Small intestine (tissue), 7 donors: Measurements from ENCODE around the gene ZNF197. TPM values are rescaled to one million over a fixed set of nuclear protein-coding genes. Genes with fewer than 3 reads are reported as not detected.

Source experiments
- DNase-seq, 2 donors: peaks; one replicate each; pipeline versions ENCODE4 v3.0.0 to v3.0.0-alpha.2; 2013
- FAIRE-seq: peaks from 2 replicates; lab custom pipeline; 2012; peaks lifted over from hg19 to GRCh38; lab: Jason Lieb, UNC
- H3K27ac ChIP-seq, 3 donors: one replicate each; pipeline ENCODE4 v1.5.1; 2013; ENCODE audit warnings: low read length in 2 of 3, mild to moderate bottlenecking in 2 of 3, control low read depth in 1 of 3, inconsistent platforms in 1 of 3, low read depth in 1 of 3, moderate library complexity in 1 of 3
- H3K27me3 ChIP-seq, 3 donors: one replicate each; pipeline ENCODE4 v1.6.1; 2013; ENCODE audit warnings: low read length in 3 of 3, inconsistent platforms in 1 of 3; ENCODE audit not compliant: control insufficient read depth in 3 of 3, insufficient read depth in 3 of 3
- H3K36me3 ChIP-seq, 3 donors: one replicate each; pipeline ENCODE4 v1.6.1; 2013; ENCODE audit warnings: low read length in 3 of 3, inconsistent platforms in 1 of 3, low read depth in 1 of 3, mild to moderate bottlenecking in 1 of 3, moderate library complexity in 1 of 3; ENCODE audit not compliant: control insufficient read depth in 3 of 3, insufficient read depth in 2 of 3
- H3K4me1 ChIP-seq, 3 donors: one replicate each; pipeline ENCODE4 v1.6.1; 2013; ENCODE audit warnings: low read length in 2 of 3, inconsistent platforms in 1 of 3, low read depth in 1 of 3, mild to moderate bottlenecking in 1 of 3, moderate library complexity in 1 of 3; ENCODE audit not compliant: control insufficient read depth in 3 of 3, insufficient read depth in 2 of 3
- H3K4me3 ChIP-seq, 3 donors: one replicate each; pipeline ENCODE4 v1.5.1; 2013; ENCODE audit warnings: low read length in 3 of 3, control low read depth in 1 of 3, inconsistent platforms in 1 of 3, low read depth in 1 of 3, mild to moderate bottlenecking in 1 of 3, moderate library complexity in 1 of 3
- H3K9me3 ChIP-seq, 2 donors: one replicate each; pipeline ENCODE4 v1.6.1; 2013; ENCODE audit warnings: low read depth in 1 of 2, low read length in 1 of 2; ENCODE audit not compliant: control insufficient read depth in 2 of 2, insufficient read depth in 1 of 2
- WGBS, 3 donors: extraction: QIAGEN DNeasy Blood & Tissue Kit; methylation state at CpG; one replicate each; pipeline ENCODE4 v1.1.7; 2013; 5-methylcytosine and 5-hydroxymethylcytosine counted together
- polyA plus RNA-seq, 4 donors: library from polyadenylated mRNA; stranded (reverse) in 3 of 4; unstranded in 1 of 4; fragments of 200-250 nt in 3 of 4; fragments of 120-200 nt in 1 of 4; gene quantifications; one replicate each; pipeline versions ENCODE4 v1.2.1 to v1.2.3, GENCODE V29; 2013
- donor health status: healthy with polysubstance abuse.
- donor health status: control.
- donor health status: control.
- donor health status: Bipolar disorder and iron deficiency.
- donor health status: healthy.

ZNF197 gene
- polyA plus RNA-seq, 4 donors, result 5.7 to 23.0 (median 7.6) TPM

GRCh38 chr3:44647771-44648170 is 22.9 kb downstream of the ZNF197 start:
- Histone ChIP-seq H3K27me3 (no peaks in the 10 kb centered on the region), H3K27ac (no peak overlapping the region), H3K9me3 (peaks cover 2 to 18% of the 10 kb centered on the region in 2 donors), H3K36me3 (peaks cover 3 to 10% (median 10%) of the 10 kb centered on the region in 3 donors), H3K4me1 (no peaks in the 10 kb centered on the region), H3K4me3 (no peak overlapping the region)
- WGBS, 3 donors, result 76 to 89% (median 83%) methylated on average over 1 of the region's 1 CpG
- FAIRE-seq (no peak), DNase-seq (no peak)

- H3K9me3 ChIP-seq, result peaks cover 0 to 12% of the 10 kb centered on the region in 2 donors
- peak within 1 kb of the TSS; percentile 83 to 95 (median 94) for H3K4me3 ChIP-seq
- H3K27ac ChIP-seq, result peak within 1 kb of the TSS in 2 of 3 donors; percentile 71 to 74
- DNase-seq (peak; percentile 81 to 88), FAIRE-seq (no peak)
- H3K4me1 ChIP-seq, result no peaks in the 10 kb centered on the region
- WGBS, 3 donors, result 1 to 3% (median 1%) methylated on average over 37 of the region's 37 CpGs
- H3K36me3 ChIP-seq, result peaks cover 8 to 13% (median 12%) of the 10 kb centered on the region in 3 donors
- no peaks in the 10 kb centered on the region for H3K27me3 ChIP-seq
Measured at GRCh38 chr3:44648564-44649229, 23.9 kb downstream of the ZNF197 start, which contains the start of gene ZNF35. Gene ZNF35 (plus strand): TSS chr3:44648732. CDS start chr3:44651068, 2,336 bp downstream.

DNA sequence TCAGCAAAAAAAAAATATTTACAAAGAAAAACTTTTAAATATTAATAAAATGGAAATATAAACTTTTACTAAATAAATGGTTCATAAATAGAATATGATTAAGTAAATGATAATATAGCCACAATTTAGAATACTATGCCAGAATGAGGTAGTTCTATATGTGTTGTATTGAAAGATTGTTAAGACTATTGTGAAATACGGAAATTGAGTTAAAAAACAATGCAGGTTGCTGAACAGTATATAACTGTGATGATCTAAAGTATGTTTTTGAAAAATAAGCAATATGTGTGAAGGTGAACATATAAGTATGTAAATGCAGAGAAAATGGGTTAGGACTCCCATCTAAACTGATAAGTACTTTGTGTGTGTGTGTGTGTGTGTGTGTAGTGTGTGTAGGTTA is 24.9 kb downstream of the ZNF197 start:
- Histone ChIP-seq H3K27me3 (no peaks in the 10 kb centered on the region), H3K27ac (no peak overlapping the region), H3K4me3 (no peak overlapping the region), H3K36me3 (peaks cover 12 to 17% (median 13%) of the 10 kb centered on the region in 3 donors), H3K9me3 (peaks cover 0 to 5% of the 10 kb centered on the region in 2 donors), H3K4me1 (no peaks in the 10 kb centered on the region)
- no peak for FAIRE-seq
- DNase-seq, result no peak
- WGBS, 3 donors, result 93 to 96% (median 95%) methylated on average over 1 of the region's 1 CpG

DNA sequence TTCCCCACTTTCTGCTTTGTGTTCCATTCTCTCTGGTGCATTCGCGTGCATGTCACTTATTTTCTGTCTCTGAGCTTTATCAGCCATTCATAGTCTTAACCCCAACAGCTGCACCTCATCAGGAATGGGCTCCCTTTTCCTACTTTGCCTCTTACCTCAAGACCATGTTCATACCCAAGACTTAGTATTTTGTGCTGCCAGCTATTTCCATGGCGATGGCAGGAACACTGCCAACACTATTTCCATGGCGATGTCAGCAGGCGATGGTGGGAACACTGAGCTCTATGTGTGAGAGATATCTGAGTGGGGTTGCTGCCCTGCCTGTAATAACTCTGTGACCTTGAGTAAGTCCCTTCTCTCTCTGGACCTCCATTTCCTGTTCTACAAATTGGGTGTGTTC is 29.2 kb downstream of the ZNF197 start:
- Histone ChIP-seq H3K36me3 (peaks cover 26 to 30% (median 29%) of the 10 kb centered on the region in 3 donors), H3K27ac (no peak overlapping the region), H3K4me3 (no peak overlapping the region), H3K4me1 (no peaks in the 10 kb centered on the region), H3K9me3 (peaks cover 0 to 10% of the 10 kb centered on the region in 2 donors), H3K27me3 (no peaks in the 10 kb centered on the region)
- WGBS, 3 donors, result 97 to 100% (median 99%) methylated on average over 5 of the region's 5 CpGs
- no peak for FAIRE-seq
- no peak for DNase-seq

DNA sequence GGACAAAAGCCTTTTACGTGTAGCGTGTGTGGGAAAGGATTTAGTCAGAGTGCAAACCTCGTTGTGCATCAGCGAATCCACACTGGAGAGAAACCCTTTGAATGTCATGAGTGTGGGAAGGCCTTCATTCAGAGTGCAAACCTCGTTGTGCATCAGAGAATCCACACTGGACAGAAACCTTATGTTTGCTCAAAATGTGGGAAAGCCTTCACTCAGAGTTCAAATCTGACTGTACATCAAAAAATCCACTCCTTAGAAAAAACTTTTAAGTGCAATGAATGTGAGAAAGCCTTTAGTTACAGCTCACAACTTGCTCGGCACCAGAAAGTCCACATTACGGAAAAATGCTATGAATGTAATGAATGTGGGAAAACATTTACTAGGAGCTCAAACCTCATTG is 34.2 kb downstream of the ZNF197 start:
- WGBS, 3 donors, result 94 to 96% (median 96%) methylated on average over 7 of the region's 7 CpGs
- peaks cover 21 to 26% (median 24%) of the 10 kb centered on the region in 3 donors for H3K36me3 ChIP-seq
- H3K4me3 ChIP-seq, result no peak overlapping the region
- no peaks in the 10 kb centered on the region for H3K27me3 ChIP-seq
- H3K9me3 ChIP-seq, result peaks cover 0 to 14% of the 10 kb centered on the region in 2 donors
- H3K4me1 ChIP-seq, result no peaks in the 10 kb centered on the region
- DNase-seq, result no peak
- no peak for FAIRE-seq
- H3K27ac ChIP-seq, result no peak overlapping the region

DNA sequence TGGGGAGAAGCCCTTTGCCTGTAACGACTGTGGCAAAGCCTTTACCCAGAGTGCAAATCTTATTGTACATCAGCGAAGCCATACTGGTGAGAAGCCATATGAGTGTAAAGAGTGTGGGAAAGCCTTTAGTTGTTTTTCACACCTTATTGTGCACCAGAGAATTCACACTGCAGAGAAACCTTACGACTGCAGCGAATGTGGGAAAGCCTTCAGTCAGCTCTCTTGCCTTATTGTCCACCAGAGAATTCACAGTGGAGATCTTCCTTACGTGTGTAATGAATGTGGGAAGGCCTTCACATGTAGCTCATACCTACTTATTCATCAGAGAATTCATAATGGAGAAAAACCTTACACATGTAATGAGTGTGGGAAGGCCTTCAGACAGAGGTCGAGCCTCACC is 34.6 kb downstream of the ZNF197 start:
- no peaks in the 10 kb centered on the region for H3K4me1 ChIP-seq
- H3K9me3 ChIP-seq, result peaks cover 0 to 14% of the 10 kb centered on the region in 2 donors
- 96 to 98% (median 97%) methylated on average over 6 of the region's 6 CpGs for WGBS, 3 donors
- H3K36me3 ChIP-seq, result peaks cover 21 to 23% (median 21%) of the 10 kb centered on the region in 3 donors
- H3K27ac ChIP-seq, result no peak overlapping the region
- no peak overlapping the region for H3K4me3 ChIP-seq
- DNase-seq (no peak), FAIRE-seq (no peak)
- no peaks in the 10 kb centered on the region for H3K27me3 ChIP-seq

- FAIRE-seq, result no peak
Measured at GRCh38 chr3:44661189-44661588, 36.4 kb downstream of the ZNF197 start.

GRCh38 chr3:44665173-44665572 is 40.3 kb downstream of the ZNF197 start:
- Histone ChIP-seq H3K27ac (no peak overlapping the region), H3K4me1 (no peaks in the 10 kb centered on the region), H3K4me3 (no peak overlapping the region), H3K27me3 (no peaks in the 10 kb centered on the region), H3K36me3 (peaks cover 0 to 3% (median 0%) of the 10 kb centered on the region in 3 donors), H3K9me3 (no peaks in the 10 kb centered on the region)
- WGBS, 3 donors, result 91 to 99% (median 94%) methylated on average over 3 of the region's 3 CpGs
- FAIRE-seq (no peak), DNase-seq (no peak)

More at GRCh38 chr3:44661189-44661588, 36.4 kb downstream of the ZNF197 start:
- Histone ChIP-seq H3K9me3 (peaks cover 0 to 14% of the 10 kb centered on the region in 2 donors), H3K4me1 (no peaks in the 10 kb centered on the region), H3K27me3 (no peaks in the 10 kb centered on the region), H3K36me3 (peaks cover 17 to 21% (median 20%) of the 10 kb centered on the region in 3 donors), H3K4me3 (no peak overlapping the region), H3K27ac (no peak overlapping the region)
- 93 to 98% (median 97%) methylated on average over 2 of the region's 2 CpGs for WGBS, 3 donors
- DNase-seq, result no peak
